ENCODE results near the gene VWA8.

DNA sequence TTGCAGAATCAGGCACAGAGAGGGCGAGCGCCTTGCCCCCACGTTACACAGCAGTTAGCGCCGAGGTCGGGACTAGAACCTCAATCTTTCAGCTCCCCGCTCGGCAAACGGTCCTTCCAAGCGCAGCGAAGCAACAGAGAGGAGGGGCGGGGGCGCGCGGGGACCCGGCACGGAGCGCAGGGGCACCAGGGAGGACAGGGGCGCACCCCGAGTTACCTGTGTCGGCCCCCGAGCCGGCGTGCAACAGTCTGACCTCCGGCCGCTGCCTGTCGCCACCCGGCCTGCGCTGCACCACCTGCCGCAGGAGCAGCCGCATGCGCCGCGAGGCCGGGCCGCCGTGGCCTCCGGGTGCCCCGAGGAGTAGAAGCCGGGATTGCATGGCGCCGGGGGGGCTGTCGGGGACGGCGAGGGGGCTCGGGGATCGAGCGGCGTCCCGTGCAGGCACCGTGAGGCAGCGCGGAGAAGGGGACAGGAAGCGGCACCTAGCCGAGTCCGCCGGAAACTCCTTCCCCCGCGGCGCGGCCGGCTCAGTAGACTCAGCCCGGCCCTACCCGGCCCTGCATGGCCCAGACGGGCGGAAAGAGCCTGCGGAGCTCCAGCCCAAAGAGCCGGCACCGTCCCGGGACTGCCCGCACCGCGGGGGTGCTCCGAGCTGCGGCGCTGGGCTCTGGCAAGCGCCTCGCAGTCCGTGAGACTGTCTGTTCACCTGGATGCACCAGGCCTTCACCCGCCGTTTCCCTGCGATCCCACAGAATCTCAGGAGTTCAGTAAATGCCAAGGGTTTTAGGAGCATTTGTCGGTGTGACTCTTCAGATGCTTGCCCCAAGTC lies at the start of gene VWA8:
- TF ChIP-seq, protein P1, sequence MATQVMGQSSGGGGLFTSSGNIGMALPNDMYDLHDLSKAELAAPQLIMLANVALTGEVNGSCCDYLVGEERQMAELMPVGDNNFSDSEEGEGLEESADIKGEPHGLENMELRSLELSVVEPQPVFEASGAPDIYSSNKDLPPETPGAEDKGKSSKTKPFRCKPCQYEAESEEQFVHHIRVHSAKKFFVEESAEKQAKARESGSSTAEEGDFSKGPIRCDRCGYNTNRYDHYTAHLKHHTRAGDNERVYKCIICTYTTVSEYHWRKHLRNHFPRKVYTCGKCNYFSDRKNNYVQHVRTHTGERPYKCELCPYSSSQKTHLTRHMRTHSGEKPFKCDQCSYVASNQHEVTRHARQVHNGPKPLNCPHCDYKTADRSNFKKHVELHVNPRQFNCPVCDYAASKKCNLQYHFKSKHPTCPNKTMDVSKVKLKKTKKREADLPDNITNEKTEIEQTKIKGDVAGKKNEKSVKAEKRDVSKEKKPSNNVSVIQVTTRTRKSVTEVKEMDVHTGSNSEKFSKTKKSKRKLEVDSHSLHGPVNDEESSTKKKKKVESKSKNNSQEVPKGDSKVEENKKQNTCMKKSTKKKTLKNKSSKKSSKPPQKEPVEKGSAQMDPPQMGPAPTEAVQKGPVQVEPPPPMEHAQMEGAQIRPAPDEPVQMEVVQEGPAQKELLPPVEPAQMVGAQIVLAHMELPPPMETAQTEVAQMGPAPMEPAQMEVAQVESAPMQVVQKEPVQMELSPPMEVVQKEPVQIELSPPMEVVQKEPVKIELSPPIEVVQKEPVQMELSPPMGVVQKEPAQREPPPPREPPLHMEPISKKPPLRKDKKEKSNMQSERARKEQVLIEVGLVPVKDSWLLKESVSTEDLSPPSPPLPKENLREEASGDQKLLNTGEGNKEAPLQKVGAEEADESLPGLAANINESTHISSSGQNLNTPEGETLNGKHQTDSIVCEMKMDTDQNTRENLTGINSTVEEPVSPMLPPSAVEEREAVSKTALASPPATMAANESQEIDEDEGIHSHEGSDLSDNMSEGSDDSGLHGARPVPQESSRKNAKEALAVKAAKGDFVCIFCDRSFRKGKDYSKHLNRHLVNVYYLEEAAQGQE (IDR thresholded peaks at IDR 0.05; ENCODE audit: low read depth) = no peak
- TF ChIP-seq, protein P2, sequence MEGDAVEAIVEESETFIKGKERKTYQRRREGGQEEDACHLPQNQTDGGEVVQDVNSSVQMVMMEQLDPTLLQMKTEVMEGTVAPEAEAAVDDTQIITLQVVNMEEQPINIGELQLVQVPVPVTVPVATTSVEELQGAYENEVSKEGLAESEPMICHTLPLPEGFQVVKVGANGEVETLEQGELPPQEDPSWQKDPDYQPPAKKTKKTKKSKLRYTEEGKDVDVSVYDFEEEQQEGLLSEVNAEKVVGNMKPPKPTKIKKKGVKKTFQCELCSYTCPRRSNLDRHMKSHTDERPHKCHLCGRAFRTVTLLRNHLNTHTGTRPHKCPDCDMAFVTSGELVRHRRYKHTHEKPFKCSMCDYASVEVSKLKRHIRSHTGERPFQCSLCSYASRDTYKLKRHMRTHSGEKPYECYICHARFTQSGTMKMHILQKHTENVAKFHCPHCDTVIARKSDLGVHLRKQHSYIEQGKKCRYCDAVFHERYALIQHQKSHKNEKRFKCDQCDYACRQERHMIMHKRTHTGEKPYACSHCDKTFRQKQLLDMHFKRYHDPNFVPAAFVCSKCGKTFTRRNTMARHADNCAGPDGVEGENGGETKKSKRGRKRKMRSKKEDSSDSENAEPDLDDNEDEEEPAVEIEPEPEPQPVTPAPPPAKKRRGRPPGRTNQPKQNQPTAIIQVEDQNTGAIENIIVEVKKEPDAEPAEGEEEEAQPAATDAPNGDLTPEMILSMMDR (IDR thresholded peaks at IDR 0.05 in 2 of 3, conservative IDR thresholded peaks at IDR 0.05 in 1 of 3; ENCODE audit: borderline replicate concordance in 1 of 3, insufficient read depth in 1 of 3, low read depth in 2 of 3, low read length in 2 of 3) = no peak
- peak; percentile 82 for TF ChIP-seq POLR2AphosphoS5 (IDR thresholded peaks at IDR 0.05; ENCODE audit: low read depth, low read length)
- peak; percentile 63 for TF ChIP-seq POLR2A (IDR thresholded peaks at IDR 0.05; ENCODE audit: borderline replicate concordance, extremely low read depth, insufficient read depth, insufficient read length)
- TF ChIP-seq, protein P3, sequence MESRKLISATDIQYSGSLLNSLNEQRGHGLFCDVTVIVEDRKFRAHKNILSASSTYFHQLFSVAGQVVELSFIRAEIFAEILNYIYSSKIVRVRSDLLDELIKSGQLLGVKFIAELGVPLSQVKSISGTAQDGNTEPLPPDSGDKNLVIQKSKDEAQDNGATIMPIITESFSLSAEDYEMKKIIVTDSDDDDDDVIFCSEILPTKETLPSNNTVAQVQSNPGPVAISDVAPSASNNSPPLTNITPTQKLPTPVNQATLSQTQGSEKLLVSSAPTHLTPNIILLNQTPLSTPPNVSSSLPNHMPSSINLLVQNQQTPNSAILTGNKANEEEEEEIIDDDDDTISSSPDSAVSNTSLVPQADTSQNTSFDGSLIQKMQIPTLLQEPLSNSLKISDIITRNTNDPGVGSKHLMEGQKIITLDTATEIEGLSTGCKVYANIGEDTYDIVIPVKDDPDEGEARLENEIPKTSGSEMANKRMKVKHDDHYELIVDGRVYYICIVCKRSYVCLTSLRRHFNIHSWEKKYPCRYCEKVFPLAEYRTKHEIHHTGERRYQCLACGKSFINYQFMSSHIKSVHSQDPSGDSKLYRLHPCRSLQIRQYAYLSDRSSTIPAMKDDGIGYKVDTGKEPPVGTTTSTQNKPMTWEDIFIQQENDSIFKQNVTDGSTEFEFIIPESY (IDR thresholded peaks at IDR 0.05; ENCODE audit: extremely low read depth, insufficient replicate concordance, low read length) = no peak
- TF ChIP-seq SIN3A (IDR thresholded peaks at IDR 0.05; ENCODE audit: low read depth) = no peak
- no peak for TF ChIP-seq SP1 (IDR thresholded peaks at IDR 0.05; ENCODE audit: low read depth)
- no peak for TF ChIP-seq EZH2 (IDR thresholded peaks at IDR 0.05)

All from HCT116 (cell line).